ENCODE results near the gene LDHB. TPM values are rescaled to one million over a fixed set of nuclear protein-coding genes. Genes with fewer than 3 reads are reported as not detected.
A peak's percentile ranks its signal among the peaks of the same experiment; 100 is the strongest.
"Not testable (repeated sequence)": the region's sequence is repeated elsewhere in the genome, so short reads cannot be mapped to it uniquely, and the experiment has no call there.

LDHB gene
- total RNA-seq, 1 donor from 2014 or later, result 1,973 TPM

GRCh38 chr12:21662122-21662792 is 4.6 kb upstream of the LDHB start:
- Histone ChIP-seq H3K4me1 (no peaks in the 10 kb centered on the region), H3K4me3 (no peak overlapping the region), H3K36me3 (no peaks in the 10 kb centered on the region), H3K27ac (no peak overlapping the region), H3K9me3 (ENCODE audit: low read depth) (no peaks in the 10 kb centered on the region), H3K9ac (no peak overlapping the region), H3K27me3 (peaks cover 4% of the 10 kb centered on the region), H3K4me2 (no peak overlapping the region), H4K20me1 (ENCODE audit: low read depth) (no peaks in the 10 kb centered on the region), H3K79me2 (ENCODE audit: low read depth) (peaks cover 4% of the 10 kb centered on the region), H3F3A (ENCODE audit: low read depth) (peaks cover 4% of the 10 kb centered on the region), H2AFZ (replicated peaks) (no peak overlapping the region)
- Mint-ChIP-seq H3K27ac (no peak overlapping the region), H3K27me3 (ENCODE audit: insufficient read depth, low read depth) (peaks cover 9% of the 10 kb centered on the region), H3K4me3 (no peak overlapping the region), H3K9me3 (no peaks in the 10 kb centered on the region), H3K36me3 (no peaks in the 10 kb centered on the region), H3K4me1 (peaks cover 3% of the 10 kb centered on the region)
- DNase-seq (ENCODE audit: low spot score), result no peak
- no peak for TF ChIP-seq EZH2 (IDR thresholded peaks at IDR 0.05)
- no peak for TF ChIP-seq EZH2phosphoT487 (IDR thresholded peaks at IDR 0.05)
- TF ChIP-seq CTCF (IDR thresholded peaks at IDR 0.05), result no peak

- H3F3A ChIP-seq (ENCODE audit: low read depth); H2AFZ ChIP-seq (replicated peaks); H4K20me1 ChIP-seq (ENCODE audit: low read depth); H3K9me3 Mint-ChIP-seq; H3K27ac Mint-ChIP-seq; H3K4me3 ChIP-seq; H3K9ac ChIP-seq; DNase-seq (ENCODE audit: low spot score); H3K4me1 ChIP-seq; H3K27me3 ChIP-seq; H3K4me3 Mint-ChIP-seq; H3K36me3 Mint-ChIP-seq; H3K4me1 Mint-ChIP-seq; H3K9me3 ChIP-seq (ENCODE audit: low read depth); H3K36me3 ChIP-seq; H3K27ac ChIP-seq; H3K4me2 ChIP-seq: not testable (repeated sequence)
- peaks cover 11% of the 10 kb centered on the region for H3K79me2 ChIP-seq (ENCODE audit: low read depth)
- H3K27me3 Mint-ChIP-seq (ENCODE audit: insufficient read depth, low read depth), result peaks cover 11% of the 10 kb centered on the region
Observed at GRCh38 chr12:21661396-21662093, 3.9 kb upstream of the LDHB start.

GRCh38 chr12:21659383-21659782 is 1.7 kb upstream of the LDHB start:
- Histone ChIP-seq H3K9me3 (ENCODE audit: low read depth) (no peaks in the 10 kb centered on the region), H3K4me2 (no peak overlapping the region), H3K9ac (no peak overlapping the region), H3K79me2 (ENCODE audit: low read depth) (peaks cover 32% of the 10 kb centered on the region), H3K36me3 (no peaks in the 10 kb centered on the region), H4K20me1 (ENCODE audit: low read depth) (peaks cover 22% of the 10 kb centered on the region), H3F3A (ENCODE audit: low read depth) (peaks cover 4% of the 10 kb centered on the region), H3K27me3 (peaks cover 4% of the 10 kb centered on the region), H2AFZ (replicated peaks) (no peak overlapping the region), H3K4me3 (no peak overlapping the region), H3K27ac (no peak overlapping the region), H3K4me1 (peaks cover 20% of the 10 kb centered on the region)
- Mint-ChIP-seq H3K4me3 (no peak overlapping the region), H3K27me3 (ENCODE audit: insufficient read depth, low read depth) (peaks cover 9% of the 10 kb centered on the region), H3K4me1 (peaks cover 19% of the 10 kb centered on the region), H3K36me3 (peaks cover 5% of the 10 kb centered on the region), H3K27ac (no peak overlapping the region), H3K9me3 (no peaks in the 10 kb centered on the region)
- no peak for TF ChIP-seq EZH2 (IDR thresholded peaks at IDR 0.05)
- TF ChIP-seq CTCF (IDR thresholded peaks at IDR 0.05), result peak; percentile 22
- no peak for TF ChIP-seq EZH2phosphoT487 (IDR thresholded peaks at IDR 0.05)
- DNase-seq (ENCODE audit: low spot score), result no peak

GRCh38 chr12:21656905-21657325 is 727 bp downstream of the LDHB start:
- H3K4me3 Mint-ChIP-seq, result peak overlapping the region; percentile 100
- H3K79me2 ChIP-seq (ENCODE audit: low read depth), result peaks cover 57% of the 10 kb centered on the region
- H3K4me1 Mint-ChIP-seq, result peaks cover 36% of the 10 kb centered on the region
- H3K27me3 Mint-ChIP-seq (ENCODE audit: insufficient read depth, low read depth), result peaks cover 7% of the 10 kb centered on the region
- H3F3A ChIP-seq (ENCODE audit: low read depth), result peaks cover 4% of the 10 kb centered on the region
- H3K9me3 ChIP-seq (ENCODE audit: low read depth), result no peaks in the 10 kb centered on the region
- peak overlapping the region; percentile 53 for H3K9ac ChIP-seq
- H4K20me1 ChIP-seq (ENCODE audit: low read depth), result peaks cover 44% of the 10 kb centered on the region
- peaks cover 34% of the 10 kb centered on the region for H3K4me1 ChIP-seq
- peak overlapping the region; percentile 77 for H3K27ac ChIP-seq
- peak overlapping the region; percentile 98 for H3K27ac Mint-ChIP-seq
- no peak overlapping the region for H2AFZ ChIP-seq (replicated peaks)
- peaks cover 4% of the 10 kb centered on the region for H3K27me3 ChIP-seq
- no peak for TF ChIP-seq EZH2phosphoT487 (IDR thresholded peaks at IDR 0.05)
- TF ChIP-seq CTCF (IDR thresholded peaks at IDR 0.05), result no peak
- no peak for TF ChIP-seq EZH2 (IDR thresholded peaks at IDR 0.05)
- H3K4me2 ChIP-seq, result peak overlapping the region; percentile 94
- peak; percentile 31 for DNase-seq (ENCODE audit: low spot score)
- H3K9me3 Mint-ChIP-seq, result no peaks in the 10 kb centered on the region
- no peaks in the 10 kb centered on the region for H3K36me3 ChIP-seq
- H3K4me3 ChIP-seq, result peak overlapping the region; percentile 65
- H3K36me3 Mint-ChIP-seq, result peaks cover 22% of the 10 kb centered on the region

Measured in neural progenitor cell (in vitro differentiated cells).